ENCODE data around the gene IFNL1.

Gene IFNL1

GRCh38 chr19:39261704-39262103, 34.5 kb upstream of the IFNL1 start:
- Histone ChIP-seq H3K4me2 (ENCODE audit: low read length) (no peak overlapping the region), H3K27ac (ENCODE audit: low read depth, low read length, poor library complexity, severe bottlenecking) (no peak overlapping the region), H3K9me2 (ENCODE audit: low read depth, low read length) (no peaks in the 10 kb centered on the region), H3K27me3 (ENCODE audit: insufficient read depth, low read length) (no peaks in the 10 kb centered on the region), H3K36me3 (ENCODE audit: insufficient read depth, low read length) (no peaks in the 10 kb centered on the region), H3F3A (ENCODE audit: insufficient read depth, low read length) (no peaks in the 10 kb centered on the region), H3K79me2 (ENCODE audit: insufficient read depth, low read length) (no peaks in the 10 kb centered on the region), H3K4me3 (ENCODE audit: low read depth, low read length, poor library complexity, severe bottlenecking) (no peak overlapping the region), H2AFZ (ENCODE audit: low read length) (no peak overlapping the region), H3K4me1 (ENCODE audit: insufficient read depth, low read length, severe bottlenecking) (no peaks in the 10 kb centered on the region), H4K20me1 (ENCODE audit: insufficient read depth, low read length) (no peaks in the 10 kb centered on the region), H3K9me3 (ENCODE audit: low read length) (no peaks in the 10 kb centered on the region), H3K9ac (ENCODE audit: low read length) (no peak overlapping the region)
- no peak for TF ChIP-seq CTCF (IDR thresholded peaks at IDR 0.05; ENCODE audit: low read length)
- no peak for TF ChIP-seq EZH2 (IDR thresholded peaks at IDR 0.05; ENCODE audit: borderline replicate concordance, low read length)

DNA sequence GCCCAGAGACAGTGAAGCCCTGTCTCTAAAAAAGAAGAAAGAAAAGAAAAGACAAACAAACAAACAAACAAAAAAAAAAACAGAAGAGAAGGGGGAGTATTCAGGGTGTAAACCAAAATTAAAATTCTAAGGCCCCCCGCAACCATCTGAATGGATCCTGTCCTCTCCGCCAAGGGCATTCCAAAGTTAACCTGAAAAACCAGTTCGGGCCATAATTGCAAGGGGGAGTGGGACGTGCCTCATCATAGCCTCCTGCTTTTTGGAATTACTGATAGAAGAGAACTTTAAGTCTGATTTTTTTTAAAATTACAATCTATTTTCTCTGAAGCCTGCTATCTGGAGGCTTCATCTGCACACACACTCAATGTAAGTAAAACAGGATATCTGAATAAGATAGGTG, 33.7 kb upstream of the IFNL1 start:
- Histone ChIP-seq H3K79me2 (ENCODE audit: insufficient read depth, low read length) (no peaks in the 10 kb centered on the region), H3K36me3 (ENCODE audit: insufficient read depth, low read length) (no peaks in the 10 kb centered on the region), H3K4me3 (ENCODE audit: low read depth, low read length, poor library complexity, severe bottlenecking) (no peak overlapping the region), H2AFZ (ENCODE audit: low read length) (no peak overlapping the region), H3K9ac (ENCODE audit: low read length) (no peak overlapping the region), H3F3A (ENCODE audit: insufficient read depth, low read length) (no peaks in the 10 kb centered on the region), H3K27ac (ENCODE audit: low read depth, low read length, poor library complexity, severe bottlenecking) (no peak overlapping the region), H3K9me2 (ENCODE audit: low read depth, low read length) (no peaks in the 10 kb centered on the region), H3K27me3 (ENCODE audit: insufficient read depth, low read length) (no peaks in the 10 kb centered on the region), H4K20me1 (ENCODE audit: insufficient read depth, low read length) (no peaks in the 10 kb centered on the region), H3K4me2 (ENCODE audit: low read length) (no peak overlapping the region), H3K4me1 (ENCODE audit: insufficient read depth, low read length, severe bottlenecking) (no peaks in the 10 kb centered on the region), H3K9me3 (ENCODE audit: low read length) (no peaks in the 10 kb centered on the region)
- TF ChIP-seq EZH2 (IDR thresholded peaks at IDR 0.05; ENCODE audit: borderline replicate concordance, low read length) (no peak), CTCF (IDR thresholded peaks at IDR 0.05; ENCODE audit: low read length) (no peak)

DNA sequence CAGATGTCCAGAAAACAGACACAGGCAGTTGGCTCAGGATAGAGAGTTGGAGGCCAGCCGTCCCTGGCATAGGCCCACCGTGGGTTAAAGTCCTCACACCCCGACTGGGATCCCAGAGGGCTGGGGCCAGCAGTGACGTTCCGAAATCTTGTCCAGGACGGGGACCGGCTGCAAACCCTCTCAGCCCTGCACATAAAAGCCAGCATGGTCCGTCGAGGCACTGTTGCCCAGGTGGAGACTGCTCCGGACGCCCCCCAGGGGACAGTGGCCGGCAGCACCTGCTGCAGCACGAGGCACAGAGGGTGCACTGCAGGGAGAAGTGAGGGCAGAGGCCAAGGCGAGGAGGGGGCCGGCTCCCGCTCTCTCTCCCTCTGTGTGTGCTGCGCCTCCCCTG, 32.3 kb upstream of the IFNL1 start:
- Histone ChIP-seq H3K27me3 (ENCODE audit: insufficient read depth, low read length) (no peaks in the 10 kb centered on the region), H3K4me2 (ENCODE audit: low read length) (no peak overlapping the region)
- TF ChIP-seq CTCF (IDR thresholded peaks at IDR 0.05; ENCODE audit: low read length): no peak
- no peak for TF ChIP-seq EZH2 (IDR thresholded peaks at IDR 0.05; ENCODE audit: borderline replicate concordance, low read length)

More for the DNA sequence above, 32.3 kb upstream of the IFNL1 start:
- Histone ChIP-seq H3K9me3 (ENCODE audit: low read length) (no peaks in the 10 kb centered on the region), H3K79me2 (ENCODE audit: insufficient read depth, low read length) (no peaks in the 10 kb centered on the region), H3K4me3 (ENCODE audit: low read depth, low read length, poor library complexity, severe bottlenecking) (no peak overlapping the region), H3K27ac (ENCODE audit: low read depth, low read length, poor library complexity, severe bottlenecking) (no peak overlapping the region), H3K9me2 (ENCODE audit: low read depth, low read length) (no peaks in the 10 kb centered on the region), H3K36me3 (ENCODE audit: insufficient read depth, low read length) (no peaks in the 10 kb centered on the region), H3F3A (ENCODE audit: insufficient read depth, low read length) (no peaks in the 10 kb centered on the region), H3K4me1 (ENCODE audit: insufficient read depth, low read length, severe bottlenecking) (no peaks in the 10 kb centered on the region), H2AFZ (ENCODE audit: low read length) (no peak overlapping the region), H3K9ac (ENCODE audit: low read length) (no peak overlapping the region), H4K20me1 (ENCODE audit: insufficient read depth, low read length) (no peaks in the 10 kb centered on the region)

All from OCI-LY1 (cell line).